PC-3 (cell line): ENCODE data around the gene EP400.
A peak's percentile ranks its signal among the peaks of the same experiment; 100 is the strongest.

Source experiments
- CTCF ChIP-seq: fragments of 300-600 bp; sonication (generic); conservative IDR thresholded peaks from 2 replicates; pipeline ENCODE4 v1.5.1; 2017; ENCODE audit warnings: antibody characterized with exemption, low read depth, mild to moderate bottlenecking, low read length
- EZH2 ChIP-seq: fragments of 300-600 bp; sonication (generic); IDR thresholded peaks from one replicate; pipeline ENCODE4 v1.6.1; 2017; ENCODE audit warnings: antibody characterized with exemption, mild to moderate bottlenecking, low read length; ENCODE audit not compliant: unreplicated experiment
- EZH2phosphoT487 ChIP-seq: fragments of 300-600 bp; sonication (generic); IDR thresholded peaks from 2 replicates; pipeline ENCODE4 v1.6.1; 2018; ENCODE audit warnings: mild to moderate bottlenecking, antibody characterized with exemption, low read length, borderline replicate concordance

GRCh38 chr12:132014915-132015280 lies 65.2 kb downstream of the EP400 start:
- no peak for TF ChIP-seq EZH2
- 0 out of 2 replicates have a peak, but pooled peaks have one; percentile 18 for TF ChIP-seq CTCF
- no peak for TF ChIP-seq EZH2phosphoT487
